Breast epithelium (tissue), 4 donors: ENCODE measurements around the gene MCOLN1. TPM values are rescaled to one million over a fixed set of nuclear protein-coding genes. Genes with fewer than 3 reads are reported as not detected.
A peak's percentile ranks its signal among the peaks of the same experiment; 100 is the strongest.

Source experiments
- DNase-seq, 2 donors: peaks; one replicate each; pipeline ENCODE4 v3.0.0-alpha.2; 2019; ENCODE audit warnings: low spot score in 2 of 2
- H3K27ac ChIP-seq, 2 donors: fragments of 200-600 bp; sonication (generic) in 1 of 2; one replicate each; pipeline ENCODE4 v1.5.1; 2016 to 2019; ENCODE audit warnings: mild to moderate bottlenecking in 1 of 2
- H3K27me3 ChIP-seq, 2 donors: fragments of 200-600 bp; sonication (generic) in 1 of 2; one replicate each; pipeline versions ENCODE4 v1.5.1 to v1.6.0; 2017 to 2019; ENCODE audit warnings: control low read depth in 1 of 2, mild to moderate bottlenecking in 1 of 2
- H3K36me3 ChIP-seq: fragments of 200-600 bp; one replicate; pipeline ENCODE4 v1.5.1; 2019
- H3K4me1 ChIP-seq, 2 donors: fragments of 200-600 bp; sonication (generic); one replicate each; pipeline ENCODE4 v1.5.1; 2016 to 2019; ENCODE audit warnings: control low read depth in 1 of 2
- H3K4me3 ChIP-seq, 3 donors: fragments of 200-600 bp; sonication (generic); 1 replicate in 2 of 3; 2 replicates in 1 of 3; pipeline ENCODE4 v1.5.1; 2016 to 2019; ENCODE audit warnings: mild to moderate bottlenecking in 3 of 3, moderate library complexity in 2 of 3
- H3K9me3 ChIP-seq, 2 donors: fragments of 200-600 bp; sonication (generic) in 1 of 2; one replicate each; pipeline ENCODE4 v1.5.1; 2016 to 2019; ENCODE audit warnings: control low read depth in 1 of 2
- POLR2A ChIP-seq: fragments of 450-650 bp; IDR thresholded peaks from one replicate; pipeline ENCODE4 v1.6.1; 2016; ENCODE audit warnings: antibody characterized with exemption, mild to moderate bottlenecking, moderate library complexity
- POLR2AphosphoS5 ChIP-seq, 3 donors: sonication (generic); formaldehyde crosslinking; IDR thresholded peaks; one replicate each; pipeline ENCODE4 v1.6.1; 2017; ENCODE audit warnings: antibody characterized with exemption in 3 of 3
- intact Hi-C: fragments of 100-400 bp; cut with DNase I; formaldehyde crosslinking; loops from one replicate; pipeline ENCODE4 v1.15.1; 2023; ENCODE audit warnings: low total_unique reads
- total RNA-seq, 3 donors: library from RNA; depleted of rRNA; stranded (reverse); fragments of >200 nt; gene quantifications; one replicate each; pipeline ENCODE4 v1.1.0, GENCODE V29; 2016
- TF ChIP-seq, protein P1 (sequence below), 3 donors: fragments of 450-650 bp; IDR thresholded peaks; one replicate each; pipeline ENCODE4 v1.5.1; 2016 to 2017; ENCODE audit warnings: antibody characterized with exemption in 3 of 3, mild to moderate bottlenecking in 3 of 3, moderate library complexity in 3 of 3

Gene MCOLN1
- 10 to 100 TPM; 11.5 to 35.2 (median 16.4) TPM for total RNA-seq

DNA sequence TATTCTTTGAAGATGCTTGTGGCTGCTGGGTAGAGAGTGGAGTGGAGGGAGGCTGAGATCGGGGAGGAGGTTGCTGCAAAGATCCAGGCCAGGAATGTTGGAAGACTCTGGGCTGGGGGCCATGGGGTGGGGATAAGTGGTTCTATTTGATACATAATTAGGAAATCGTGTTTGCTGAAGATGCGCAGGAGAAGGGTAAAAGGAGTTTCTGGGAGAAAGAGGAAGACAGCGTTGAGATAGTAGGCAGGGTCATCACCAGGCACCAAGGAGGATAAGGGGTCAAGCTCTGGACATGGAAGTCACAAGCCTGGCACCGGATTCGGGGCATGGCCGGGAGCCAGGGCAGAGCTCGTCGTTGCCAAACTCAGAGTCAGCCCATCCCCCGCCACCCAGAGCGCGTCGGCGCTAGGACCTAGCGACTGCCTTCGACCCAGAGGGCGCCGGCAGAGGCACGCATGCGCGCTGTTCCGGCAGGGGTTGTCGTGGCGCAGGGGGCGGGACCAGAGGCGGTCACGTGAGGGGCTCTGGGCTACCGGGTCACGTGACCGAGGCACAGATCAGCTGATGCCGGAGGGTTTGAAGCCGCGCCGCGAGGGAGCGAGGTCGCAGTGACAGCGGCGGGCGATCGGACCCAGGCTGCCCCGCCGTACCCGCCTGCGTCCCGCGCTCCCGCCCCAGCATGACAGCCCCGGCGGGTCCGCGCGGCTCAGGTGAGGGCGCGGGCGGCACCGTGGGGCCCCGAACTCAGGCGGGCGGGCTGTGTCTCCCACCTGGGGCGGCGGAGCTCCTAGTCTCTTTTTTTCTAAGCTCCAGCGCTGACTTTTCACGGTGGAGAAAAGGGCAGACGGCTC lies at the start of gene MCOLN1:
Gene MCOLN1, plus strand, starts transcription at position 553 of the 851 bp plus-strand sequence. Its CDS starts 127 bp downstream, at position 680.
- H3K4me1 ChIP-seq = peaks cover 6 to 7% of the 10 kb centered on the region in 2 donors
- peaks cover 8% of the 10 kb centered on the region for H3K36me3 ChIP-seq
- peak within 1 kb of the TSS; percentile 45 to 71 for H3K27ac ChIP-seq
- H3K27me3 ChIP-seq = no peaks in the 10 kb centered on the region
- intact Hi-C loops = no loop called here
- DNase-seq = peak; percentile 99
- no peaks in the 10 kb centered on the region for H3K9me3 ChIP-seq
- H3K4me3 ChIP-seq = peak within 1 kb of the TSS; percentile 68 to 90 (median 82)
- TF ChIP-seq POLR2A (no peak), POLR2AphosphoS5 (IDR thresholded peaks at IDR 0.05) (peak; percentile 85 to 89 (median 85))
- TF ChIP-seq, protein P1, sequence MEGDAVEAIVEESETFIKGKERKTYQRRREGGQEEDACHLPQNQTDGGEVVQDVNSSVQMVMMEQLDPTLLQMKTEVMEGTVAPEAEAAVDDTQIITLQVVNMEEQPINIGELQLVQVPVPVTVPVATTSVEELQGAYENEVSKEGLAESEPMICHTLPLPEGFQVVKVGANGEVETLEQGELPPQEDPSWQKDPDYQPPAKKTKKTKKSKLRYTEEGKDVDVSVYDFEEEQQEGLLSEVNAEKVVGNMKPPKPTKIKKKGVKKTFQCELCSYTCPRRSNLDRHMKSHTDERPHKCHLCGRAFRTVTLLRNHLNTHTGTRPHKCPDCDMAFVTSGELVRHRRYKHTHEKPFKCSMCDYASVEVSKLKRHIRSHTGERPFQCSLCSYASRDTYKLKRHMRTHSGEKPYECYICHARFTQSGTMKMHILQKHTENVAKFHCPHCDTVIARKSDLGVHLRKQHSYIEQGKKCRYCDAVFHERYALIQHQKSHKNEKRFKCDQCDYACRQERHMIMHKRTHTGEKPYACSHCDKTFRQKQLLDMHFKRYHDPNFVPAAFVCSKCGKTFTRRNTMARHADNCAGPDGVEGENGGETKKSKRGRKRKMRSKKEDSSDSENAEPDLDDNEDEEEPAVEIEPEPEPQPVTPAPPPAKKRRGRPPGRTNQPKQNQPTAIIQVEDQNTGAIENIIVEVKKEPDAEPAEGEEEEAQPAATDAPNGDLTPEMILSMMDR (IDR thresholded peaks at IDR 0.05) = no peak

DNA sequence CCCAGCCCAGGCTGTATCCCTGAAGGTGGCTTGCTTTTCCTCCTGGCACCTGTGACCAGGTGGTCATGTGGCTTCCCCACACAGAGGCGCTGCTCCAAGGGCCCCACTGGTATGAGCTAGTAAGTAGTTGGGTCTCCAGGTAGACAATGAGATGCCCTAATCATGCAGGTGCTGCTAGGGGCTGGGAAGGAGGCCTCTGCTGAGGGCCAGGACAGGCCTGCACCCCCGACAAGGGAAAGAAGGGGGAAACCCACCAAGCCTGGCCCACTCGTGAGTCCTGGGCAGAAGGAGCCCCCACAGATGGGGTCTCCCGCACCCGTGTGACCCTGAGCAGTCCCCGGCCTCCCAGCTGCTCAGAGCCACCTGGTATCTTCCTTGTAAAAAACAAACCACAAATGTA lies 46.8 kb upstream of the MCOLN1 start:
- no peaks in the 10 kb centered on the region for H3K9me3 ChIP-seq
- TF ChIP-seq, protein P1 (IDR thresholded peaks at IDR 0.05) = no peak
- TF ChIP-seq POLR2AphosphoS5 (IDR thresholded peaks at IDR 0.05) (no peak), POLR2A (no peak)
- H3K4me1 ChIP-seq = no peaks in the 10 kb centered on the region
- intact Hi-C loops = no loop called here
- no peaks in the 10 kb centered on the region for H3K36me3 ChIP-seq
- H3K27me3 ChIP-seq = no peaks in the 10 kb centered on the region
- H3K27ac ChIP-seq = no peak overlapping the region
- no peak for DNase-seq
- H3K4me3 ChIP-seq = no peak overlapping the region

DNA sequence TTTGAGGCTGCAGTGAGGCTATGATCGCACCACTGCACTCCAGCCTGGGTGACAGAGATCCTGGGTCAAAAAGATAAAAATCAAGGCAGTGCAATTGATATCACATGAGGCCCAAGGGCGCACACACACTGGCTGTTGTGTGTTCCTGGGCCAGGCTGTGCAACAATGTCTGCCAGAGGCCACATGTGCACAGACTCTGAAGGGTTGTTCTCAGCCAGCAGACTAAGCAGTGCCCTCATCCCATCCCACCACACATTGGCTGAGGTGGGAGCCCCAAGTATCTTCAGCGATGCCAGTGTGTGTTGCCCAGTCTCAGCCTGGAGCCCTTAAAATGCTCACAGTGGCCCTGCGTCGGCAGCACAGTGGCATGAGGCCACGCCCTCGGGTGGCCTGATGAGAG lies 46.2 kb upstream of the MCOLN1 start:
- TF ChIP-seq POLR2AphosphoS5 (IDR thresholded peaks at IDR 0.05) (no peak), POLR2A (no peak)
- TF ChIP-seq, protein P1 (IDR thresholded peaks at IDR 0.05) = no peak
- H3K36me3 ChIP-seq = no peaks in the 10 kb centered on the region
- no peaks in the 10 kb centered on the region for H3K9me3 ChIP-seq
- no peaks in the 10 kb centered on the region for H3K27me3 ChIP-seq
- no peak overlapping the region for H3K4me3 ChIP-seq
- intact Hi-C loops = no loop called here
- DNase-seq = no peak
- no peaks in the 10 kb centered on the region for H3K4me1 ChIP-seq
- no peak overlapping the region for H3K27ac ChIP-seq

DNA sequence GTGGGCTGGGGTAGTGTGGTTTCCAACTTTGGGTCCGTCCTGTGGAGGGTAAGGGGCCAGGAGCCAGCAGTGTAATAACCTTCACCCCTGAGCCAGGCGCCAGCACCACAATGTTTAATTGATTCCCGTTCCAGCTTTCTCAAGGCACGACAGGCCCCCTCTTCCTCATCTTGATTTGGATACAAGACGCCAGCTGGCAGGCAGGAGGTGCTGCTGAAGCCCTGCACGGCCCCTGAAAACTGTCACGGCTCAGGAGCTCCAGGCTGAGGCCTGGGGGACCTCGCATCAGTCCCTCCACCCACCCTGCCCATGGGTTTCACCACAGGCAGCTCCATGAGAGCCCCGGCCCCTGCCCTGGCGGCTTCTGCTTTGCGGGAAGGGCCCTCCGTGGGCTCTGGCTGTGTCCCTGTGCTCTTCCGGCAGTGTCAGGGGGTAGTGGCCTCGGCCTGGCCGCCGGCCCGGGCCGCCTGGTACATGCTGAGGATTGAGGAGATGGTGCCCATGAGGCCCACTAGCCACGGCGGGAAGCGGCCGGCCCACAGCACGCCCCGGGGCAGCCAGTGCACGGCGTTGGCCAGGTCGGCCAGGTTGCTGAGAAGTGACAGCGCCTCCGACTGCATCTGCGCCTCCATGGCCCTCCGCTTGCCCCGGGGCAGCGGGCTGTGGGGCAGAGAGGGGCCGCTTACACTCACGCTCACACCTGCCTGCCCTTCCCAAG lies 45.5 kb upstream of the MCOLN1 start:
- H3K27ac ChIP-seq = no peak overlapping the region
- H3K4me3 ChIP-seq = no peak overlapping the region
- DNase-seq = no peak
- H3K9me3 ChIP-seq = no peaks in the 10 kb centered on the region
- H3K27me3 ChIP-seq = no peaks in the 10 kb centered on the region
- intact Hi-C loops = no loop called here
- TF ChIP-seq POLR2A (no peak), POLR2AphosphoS5 (IDR thresholded peaks at IDR 0.05) (no peak)
- TF ChIP-seq, protein P1 (IDR thresholded peaks at IDR 0.05) = no peak
- H3K4me1 ChIP-seq = no peaks in the 10 kb centered on the region
- no peaks in the 10 kb centered on the region for H3K36me3 ChIP-seq

DNA sequence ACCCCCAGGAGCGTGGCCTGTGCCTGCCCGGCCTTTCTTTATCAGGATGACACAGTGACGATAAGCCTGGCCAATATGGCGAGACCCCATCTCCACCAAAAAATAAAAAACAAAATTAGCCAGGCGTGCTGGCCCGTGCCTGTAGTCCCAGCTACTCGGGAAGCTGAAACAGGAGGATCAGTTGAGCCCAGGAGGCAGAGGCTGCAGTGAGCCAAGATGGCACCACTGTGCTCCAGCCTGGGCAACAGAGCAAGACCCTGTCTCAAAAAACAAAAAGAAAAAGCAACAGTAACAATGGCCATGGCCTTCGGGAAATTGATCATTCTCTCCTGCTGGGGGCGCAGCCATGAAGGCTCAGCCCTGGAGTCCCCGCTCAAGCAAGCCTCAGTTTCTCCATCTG lies 44.7 kb upstream of the MCOLN1 start:
- Histone ChIP-seq H3K27ac (no peak overlapping the region), H3K4me3 (no peak overlapping the region), H3K36me3 (no peaks in the 10 kb centered on the region), H3K27me3 (no peaks in the 10 kb centered on the region), H3K4me1 (no peaks in the 10 kb centered on the region), H3K9me3 (no peaks in the 10 kb centered on the region)
- no peak for DNase-seq
- TF ChIP-seq, protein P1 (IDR thresholded peaks at IDR 0.05) = no peak
- TF ChIP-seq POLR2AphosphoS5 (IDR thresholded peaks at IDR 0.05) (no peak), POLR2A (no peak)
- intact Hi-C loops = no loop called here
